Right lobe of liver (tissue), 6 donors: ENCODE measurements around the gene ZNF764. TPM values are rescaled to one million over a fixed set of nuclear protein-coding genes. Genes with fewer than 3 reads are reported as not detected.
"Not testable (repeated sequence)": the region's sequence is repeated elsewhere in the genome, so short reads cannot be mapped to it uniquely, and the experiment has no call there.

Experiments used
- ATAC-seq, 4 donors: fragments of 200-7000 bp; cut with Tn5 transposase; one replicate each; pipeline ENCODE4 v1.9.1; 2020; ENCODE audit warnings: mild to moderate bottlenecking in 4 of 4, moderate library complexity in 4 of 4
- DNase-seq, 3 donors: peaks; one replicate each; pipeline ENCODE4 v3.0.0-alpha.2; 2020
- H3K27ac ChIP-seq, 3 donors: fragments of 200-600 bp; one replicate each; pipeline ENCODE4 v1.8.0; 2022
- H3K27me3 ChIP-seq, 2 donors: fragments of 200-600 bp; one replicate each; pipeline ENCODE4 v1.8.0; 2022
- H3K36me3 ChIP-seq, 4 donors: fragments of 200-600 bp; sonication (generic) in 1 of 4; one replicate each; pipeline versions ENCODE4 v1.5.1 to v1.8.0; 2017 to 2022; ENCODE audit warnings: control low read depth in 1 of 4
- H3K4me1 ChIP-seq, 4 donors: fragments of 200-600 bp; sonication (generic) in 1 of 4; one replicate each; pipeline versions ENCODE4 v1.5.1 to v1.8.0; 2017 to 2022; ENCODE audit warnings: control low read depth in 1 of 4
- H3K4me3 ChIP-seq, 3 donors: fragments of 200-600 bp; one replicate each; pipeline ENCODE4 v1.8.0; 2022
- H3K9me3 ChIP-seq, 4 donors: fragments of 200-600 bp; sonication (generic) in 1 of 4; one replicate each; pipeline versions ENCODE4 v1.5.1 to v1.8.0; 2017 to 2022; ENCODE audit warnings: control low read depth in 1 of 4
- CTCF ChIP-seq, 4 donors: fragments of 200-600 bp in 3 of 4; fragments of 450-650 bp in 1 of 4; IDR thresholded peaks; one replicate each; pipeline versions ENCODE4 v1.5.1 to v1.8.0; 2016 to 2022; ENCODE audit warnings: antibody characterized with exemption in 4 of 4, mild to moderate bottlenecking in 2 of 4
- POLR2A ChIP-seq: fragments of 450-650 bp; IDR thresholded peaks from one replicate; pipeline ENCODE4 v1.6.1; 2017; ENCODE audit warnings: antibody characterized with exemption, mild to moderate bottlenecking
- WGBS: methylation state at CpG from one replicate; pipeline ENCODE4 v1.1.6; 2018; ENCODE audit warnings: low coverage, low lambda C conversion rate; ENCODE audit not compliant: insufficient coverage; ENCODE audit errors: missing lambda C conversion rate; 5-methylcytosine and 5-hydroxymethylcytosine counted together
- intact Hi-C, 2 donors: fragments of 100-400 bp; cut with DNase I; formaldehyde crosslinking; loops; one replicate each; pipeline versions ENCODE4 v1.11.2 to v1.14.1; 2022
- total RNA-seq, 6 experiments: library from RNA; depleted of rRNA in 2 of 6; stranded (reverse); fragments of >200 nt in 2 of 6; fragmentation: NEBNext Ultra II Directional in 3 of 6; extraction: Animal tissue kit (Norgen Biotek cat#: 25700) in 3 of 6; gene quantifications; one replicate each; pipeline versions ENCODE4 v1.1.0 to v1.2.4, GENCODE V29; 2016 to 2023
- donor health status: DM: no; HTN: yes; CAD: no.
- donor health status: DM: no; HTN: no; CAD: no.
- donor health status: DM: no; HTN: no; CAD: no.
- donor health status: DM: no; HTN: yes; CAD: no.
- donor health status: DM: no; HTN: yes; CAD: no.

Gene ZNF764
- total RNA-seq, 6 experiments from 2014 or later = 3.2 to 6.5 (median 4.8) TPM

- Histone ChIP-seq H3K4me1 (no peaks in the 10 kb centered on the region), H3K9me3 (no peaks in the 10 kb centered on the region), H3K27me3 (no peaks in the 10 kb centered on the region), H3K36me3 (no peaks in the 10 kb centered on the region), H3K4me3 (no peak overlapping the region), H3K27ac (no peak overlapping the region)
- TF ChIP-seq CTCF (IDR thresholded peaks at IDR 0.05) = no peak
- TF ChIP-seq POLR2A = no peak
- intact Hi-C loops = no loop called here
- DNase-seq (no peak), ATAC-seq (no peak)
- 73% methylated on average over 9 of the region's 10 CpGs for WGBS
Observed at GRCh38 chr16:30541502-30542329, 16.5 kb downstream of the ZNF764 start.

- H3K27me3 ChIP-seq, intact Hi-C loops, DNase-seq, H3K9me3 ChIP-seq, H3K36me3 ChIP-seq, H3K27ac ChIP-seq, H3K4me3 ChIP-seq, ATAC-seq, H3K4me1 ChIP-seq: not testable (repeated sequence)
- WGBS = 60% methylated on average over 3 of the region's 9 CpGs
Observed at GRCh38 chr16:30540916-30541464, 17.2 kb downstream of the ZNF764 start.

GRCh38 chr16:30539986-30540526, 18.1 kb downstream of the ZNF764 start:
- 95% methylated on average over 7 of the region's 13 CpGs for WGBS
- DNase-seq, H3K27me3 ChIP-seq, intact Hi-C loops, ATAC-seq, H3K4me1 ChIP-seq, H3K27ac ChIP-seq, H3K4me3 ChIP-seq, H3K9me3 ChIP-seq, H3K36me3 ChIP-seq: not testable (repeated sequence)

- Histone ChIP-seq H3K36me3 (no peaks in the 10 kb centered on the region), H3K4me1 (peaks cover 0 to 7% (median 3%) of the 10 kb centered on the region in 4 donors), H3K27ac (no peak overlapping the region), H3K9me3 (no peaks in the 10 kb centered on the region), H3K27me3 (no peaks in the 10 kb centered on the region), H3K4me3 (no peak overlapping the region)
- DNase-seq = no peak
- ATAC-seq = no peak
- intact Hi-C loops = no loop called here
- WGBS = 71% methylated on average over 4 of the region's 8 CpGs
- TF ChIP-seq POLR2A (no peak), CTCF (IDR thresholded peaks at IDR 0.05) (no peak)
Observed at GRCh38 chr16:30539000-30539964, 18.9 kb downstream of the ZNF764 start.

- H3K4me1 ChIP-seq = peaks cover 0 to 12% (median 6%) of the 10 kb centered on the region in 4 donors
- H3K4me3 ChIP-seq, H3K27me3 ChIP-seq, H3K9me3 ChIP-seq, DNase-seq, intact Hi-C loops, ATAC-seq: not testable (repeated sequence)
- H3K27ac ChIP-seq = peak overlapping the region in 1 of 3 donors; percentile 95
- WGBS = 91% methylated on average over 12 of the region's 13 CpGs
- H3K36me3 ChIP-seq = peaks cover 0 to 13% (median 0%) of the 10 kb centered on the region in 4 donors
Observed at GRCh38 chr16:30536391-30537024, 21.7 kb downstream of the ZNF764 start.
